T-helper 1 cell treated with Interleukin-12 subunit alpha and Interleukin-12 subunit beta and Interleukin-4 antibody, amounts not matched to agents 30 ng/mL and 1 ng/mL, for 36 hours (primary cell): ENCODE measurements around the gene MIEN1. TPM values are rescaled to one million over a fixed set of nuclear protein-coding genes. Genes with fewer than 3 reads are reported as not detected.

ENCODE experiments used
- total RNA-seq: library from RNA; stranded (reverse); gene quantifications from 2 replicates; pipeline ENCODE4 v1.2.3, GENCODE V29; 2022

Gene MIEN1
- total RNA-seq, 1 donor from 2014 or later = 45.6 TPM

Other genes starting within 250 kb of the MIEN1 start
- not detected in 2 replicates for gene NEUROD2, start 122.6 kb downstream of the MIEN1 start, total RNA-seq
- gene PPP1R1B, start 103.6 kb downstream of the MIEN1 start, total RNA-seq = not detected in 2 replicates
- gene STARD3, start 93.4 kb downstream of the MIEN1 start, total RNA-seq = 68.4 and 70.6 TPM in 2 replicates
- 1.6 and 1.7 TPM in 2 replicates for gene TCAP, start 65.2 kb downstream of the MIEN1 start, total RNA-seq
- not detected in 2 replicates for gene PNMT, start 62.1 kb downstream of the MIEN1 start, total RNA-seq
- gene PGAP3, start 42.5 kb downstream of the MIEN1 start, total RNA-seq = 22.1 and 22.2 TPM in 2 replicates
- gene ERBB2, start 30.5 kb downstream of the MIEN1 start, total RNA-seq = 3.3 and 4.5 TPM in 2 replicates
- 0.86 and 0.95 TPM in 2 replicates for gene GRB7, start 7.4 kb upstream of the MIEN1 start, total RNA-seq
- 36.1 and 37.6 TPM in 2 replicates for gene IKZF3, start 133.8 kb upstream of the MIEN1 start, total RNA-seq
- 0.22 TPM in 1 of 2 replicates, not detected in the other for gene ZPBP2, start 137.7 kb upstream of the MIEN1 start, total RNA-seq
- 87.5 and 92.1 TPM in 2 replicates for gene GSDMB, start 188.1 kb upstream of the MIEN1 start, total RNA-seq
- gene ORMDL3, start 197.1 kb upstream of the MIEN1 start, total RNA-seq = 243 and 250 TPM in 2 replicates
- not detected in 2 replicates for gene LRRC3C, start 197.2 kb upstream of the MIEN1 start, total RNA-seq
- gene GSDMA, start 232.5 kb upstream of the MIEN1 start, total RNA-seq = 2.5 and 2.8 TPM in 2 replicates